Activated naive CD4-positive, alpha-beta T cell treated with anti-CD3 and anti-CD28 coated beads, Interleukin-2, amount 50 U/mL, for 16 hours (primary cell): ENCODE results near the gene KLK2.

Experiments
- DNase-seq: peaks from one replicate; pipeline ENCODE4 v3.0.0-alpha.2; 2020

The KLK2 gene

GRCh38 chr19:50851620-50852019 lies 21.6 kb upstream of the KLK2 start:
- no peak for DNase-seq

GRCh38 chr19:50854636-50855410 lies 18.4 kb upstream of the KLK2 start, which contains the start of gene KLK3:
Gene KLK3, plus strand, starts transcription at chr19:50854915. Its CDS starts 41 bp downstream, at chr19:50854956.
- DNase-seq: no peak

- DNase-seq: no peak
Observed at GRCh38 chr19:50857366-50857765, 15.9 kb upstream of the KLK2 start.

- no peak for DNase-seq
Observed at GRCh38 chr19:50858886-50859285, 14.4 kb upstream of the KLK2 start.

GRCh38 chr19:50859849-50860248 lies 13.4 kb upstream of the KLK2 start:
- DNase-seq: no peak

- DNase-seq: no peak
Observed at GRCh38 chr19:50861010-50861409, 12.2 kb upstream of the KLK2 start.

- no peak for DNase-seq
Observed at GRCh38 chr19:50861496-50862286, 11.5 kb upstream of the KLK2 start.

GRCh38 chr19:50869479-50869878 lies 3.8 kb upstream of the KLK2 start:
- DNase-seq: no peak

- DNase-seq: no peak
Observed at GRCh38 chr19:50870417-50871089, 2.7 kb upstream of the KLK2 start.

GRCh38 chr19:50874211-50874610 lies 972 bp downstream of the KLK2 start:
- no peak for DNase-seq

GRCh38 chr19:50875795-50876422 lies 2.7 kb downstream of the KLK2 start:
- DNase-seq: no peak

- DNase-seq: no peak
Observed at GRCh38 chr19:50876456-50876855, 3.2 kb downstream of the KLK2 start.

GRCh38 chr19:50877338-50877737 lies 4.1 kb downstream of the KLK2 start:
- DNase-seq: no peak

GRCh38 chr19:50878851-50879250 lies 5.6 kb downstream of the KLK2 start:
- DNase-seq: no peak

GRCh38 chr19:50880241-50880640 lies 7.0 kb downstream of the KLK2 start:
- DNase-seq: no peak

GRCh38 chr19:50882188-50882587 lies 8.9 kb downstream of the KLK2 start:
- DNase-seq: no peak

GRCh38 chr19:50889638-50890037 lies 16.4 kb downstream of the KLK2 start:
- no peak for DNase-seq

GRCh38 chr19:50890422-50891252 lies 17.4 kb downstream of the KLK2 start:
- DNase-seq: no peak

GRCh38 chr19:50891253-50891625 lies 18.0 kb downstream of the KLK2 start:
- DNase-seq: no peak

- no peak for DNase-seq
Observed at GRCh38 chr19:50893047-50893736, 20.0 kb downstream of the KLK2 start.

- DNase-seq: no peak
Observed at GRCh38 chr19:50894478-50895356, 21.5 kb downstream of the KLK2 start.
